RWPE2 (cell line): ENCODE measurements around the gene CDC45.

Source experiments
- ATAC-seq: fragments of 200-7000 bp; cut with Tn5 transposase; 3 replicates; pipeline ENCODE4 v1.9.1; 2021; ENCODE audit warnings: low read depth
- DNase-seq: peaks from one replicate; pipeline ENCODE4 v3.0.0-alpha.2; 2020; ENCODE audit warnings: low spot score
- H3K27ac ChIP-seq: fragments of 450-650 bp; 2 replicates; pipeline ENCODE4 v1.5.1; 2017; ENCODE audit warnings: mild to moderate bottlenecking; ENCODE audit not compliant: poor library complexity, severe bottlenecking
- H3K27me3 ChIP-seq: fragments of 250-450 bp; sonication (Bioruptor Pico); 2 replicates; pipeline ENCODE4 v1.5.1; 2021; ENCODE audit warnings: mild to moderate bottlenecking, moderate library complexity; ENCODE audit not compliant: insufficient read depth, poor library complexity, severe bottlenecking
- H3K36me3 ChIP-seq: fragments of 250-450 bp; sonication (Bioruptor Pico); 2 replicates; pipeline ENCODE4 v1.5.1; 2020; ENCODE audit warnings: low read depth, mild to moderate bottlenecking, moderate library complexity
- H3K4me1 ChIP-seq: fragments of 250-450 bp; sonication (Bioruptor Pico); 2 replicates; pipeline ENCODE4 v1.5.1; 2021; ENCODE audit warnings: mild to moderate bottlenecking, moderate library complexity; ENCODE audit not compliant: insufficient read depth, poor library complexity, severe bottlenecking
- H3K4me3 ChIP-seq: fragments of 250-450 bp; sonication (Bioruptor Pico); 2 replicates; pipeline ENCODE4 v1.5.1; 2021; ENCODE audit warnings: mild to moderate bottlenecking, moderate library complexity; ENCODE audit not compliant: severe bottlenecking
- H3K9me3 ChIP-seq: fragments of 250-450 bp; sonication (Bioruptor Pico); 2 replicates; pipeline ENCODE4 v1.5.1; 2021; ENCODE audit warnings: mild to moderate bottlenecking, moderate library complexity; ENCODE audit not compliant: severe bottlenecking
- CTCF ChIP-seq: fragments of 450-650 bp; IDR thresholded peaks from one replicate; pipeline ENCODE4 v1.5.1; 2017; ENCODE audit warnings: mild to moderate bottlenecking, moderate library complexity; ENCODE audit not compliant: poor library complexity, severe bottlenecking

Gene CDC45

GRCh38 chr22:19447330-19448075, 32.2 kb upstream of the CDC45 start, which contains the start of gene C22orf39:
Gene C22orf39, minus strand, starts transcription at chr22:19447711. Its CDS starts 23 bp downstream, at chr22:19447688.
- H3K27ac ChIP-seq: peak within 1 kb of the TSS; percentile 67
- TF ChIP-seq CTCF: no peak
- DNase-seq (peak; percentile 83), ATAC-seq (peak; percentile 88)
- H3K4me3 ChIP-seq: peak within 1 kb of the TSS; percentile 84
- no peaks in the 10 kb centered on the region for H3K9me3 ChIP-seq
- no peaks in the 10 kb centered on the region for H3K4me1 ChIP-seq
- peaks cover 60% of the 10 kb centered on the region for H3K36me3 ChIP-seq
- H3K27me3 ChIP-seq: no peaks in the 10 kb centered on the region

- Histone ChIP-seq H3K4me3 (peak overlapping the region; percentile 84), H3K27me3 (no peaks in the 10 kb centered on the region), H3K4me1 (no peaks in the 10 kb centered on the region), H3K36me3 (peaks cover 60% of the 10 kb centered on the region), H3K27ac (peak overlapping the region; percentile 67), H3K9me3 (no peaks in the 10 kb centered on the region)
- DNase-seq (no peak), ATAC-seq (peak; percentile 55)
- TF ChIP-seq CTCF: no peak
These were observed 31.6 kb upstream of the CDC45 start for GRCh38 chr22:19448076-19448607.

- peaks cover 59% of the 10 kb centered on the region for H3K36me3 ChIP-seq
- no peaks in the 10 kb centered on the region for H3K27me3 ChIP-seq
- no peaks in the 10 kb centered on the region for H3K9me3 ChIP-seq
- TF ChIP-seq CTCF: no peak
- peak overlapping the region; percentile 67 for H3K27ac ChIP-seq
- DNase-seq (no peak), ATAC-seq (no peak)
- H3K4me1 ChIP-seq: no peaks in the 10 kb centered on the region
- peak overlapping the region; percentile 84 for H3K4me3 ChIP-seq
These were observed 30.8 kb upstream of the CDC45 start for GRCh38 chr22:19448739-19449421.

- no peak for DNase-seq
- peaks cover 59% of the 10 kb centered on the region for H3K36me3 ChIP-seq
- ATAC-seq: no peak
- TF ChIP-seq CTCF: no peak
- H3K27me3 ChIP-seq: no peaks in the 10 kb centered on the region
- H3K9me3 ChIP-seq: no peaks in the 10 kb centered on the region
- H3K4me1 ChIP-seq: no peaks in the 10 kb centered on the region
- H3K27ac ChIP-seq: no peak overlapping the region
- no peak overlapping the region for H3K4me3 ChIP-seq
These were observed 30.3 kb upstream of the CDC45 start for GRCh38 chr22:19449422-19449767.
